CD4-positive, alpha-beta T cell treated with Interleukin-10 for 1 hour (primary cell): ENCODE data around the gene COX8C.

Source experiments
- DNase-seq: peaks from one replicate; pipeline ENCODE4 v3.0.0-alpha.2; 2020

The COX8C gene, protein sequence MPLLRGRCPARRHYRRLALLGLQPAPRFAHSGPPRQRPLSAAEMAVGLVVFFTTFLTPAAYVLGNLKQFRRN

GRCh38 chr14:93346926-93347721, at the start of gene COX8C:
Gene COX8C (plus strand): TSS chr14:93347182. CDS start chr14:93347269, 87 bp downstream.
- no peak for DNase-seq

DNA sequence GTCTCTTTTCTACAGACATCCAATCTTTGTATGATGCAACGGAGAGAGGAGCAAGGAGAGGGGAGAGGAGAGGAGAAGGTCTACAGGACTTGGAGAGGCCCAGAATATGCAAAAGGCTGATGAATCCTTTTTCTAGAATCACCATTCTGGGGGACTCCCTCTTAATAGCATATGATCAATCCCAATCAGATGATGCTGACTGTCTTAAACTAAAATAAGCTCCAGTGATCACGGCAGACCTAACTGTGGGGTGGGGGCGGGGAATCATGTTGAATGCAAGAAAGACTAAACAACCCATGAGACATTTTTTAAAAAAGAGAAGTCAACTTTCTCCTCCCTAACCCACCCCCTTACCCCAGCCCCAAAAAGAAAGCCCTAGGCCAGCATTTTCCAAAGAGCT, 47.6 kb upstream of the COX8C start:
- DNase-seq, result no peak

GRCh38 chr14:93299866-93300265, 47.1 kb upstream of the COX8C start:
- DNase-seq, result no peak

DNA sequence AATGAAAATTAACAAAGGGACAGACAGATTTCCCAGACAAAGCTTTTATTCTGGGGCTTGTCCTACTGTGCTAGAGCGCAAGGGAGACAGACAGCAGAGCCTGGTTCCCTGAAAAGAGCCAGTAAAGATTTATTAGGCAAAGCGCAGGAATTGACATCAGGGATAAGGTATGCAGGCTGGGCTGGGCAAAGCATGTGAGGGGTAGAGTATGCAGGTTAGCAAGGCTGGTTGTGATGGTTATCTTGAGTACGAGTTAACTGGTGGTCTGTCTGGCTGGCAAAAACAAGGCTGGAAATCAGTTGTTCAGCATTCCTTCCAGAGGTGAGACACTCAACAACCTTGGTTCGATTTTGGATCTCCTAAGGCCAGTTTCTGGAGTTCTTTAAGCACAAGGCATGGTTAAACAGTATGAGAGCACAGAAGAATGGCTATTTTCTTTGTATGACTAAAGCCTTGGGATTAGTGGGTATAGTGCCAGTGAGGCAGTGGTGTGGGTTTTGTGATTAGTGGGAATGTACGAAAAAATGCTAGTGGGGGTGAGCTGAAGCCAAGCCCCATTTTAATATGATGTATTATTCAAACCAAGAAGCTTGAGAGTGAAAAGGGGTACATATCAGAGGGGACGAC, 45.0 kb upstream of the COX8C start:
- DNase-seq, result no peak

DNA sequence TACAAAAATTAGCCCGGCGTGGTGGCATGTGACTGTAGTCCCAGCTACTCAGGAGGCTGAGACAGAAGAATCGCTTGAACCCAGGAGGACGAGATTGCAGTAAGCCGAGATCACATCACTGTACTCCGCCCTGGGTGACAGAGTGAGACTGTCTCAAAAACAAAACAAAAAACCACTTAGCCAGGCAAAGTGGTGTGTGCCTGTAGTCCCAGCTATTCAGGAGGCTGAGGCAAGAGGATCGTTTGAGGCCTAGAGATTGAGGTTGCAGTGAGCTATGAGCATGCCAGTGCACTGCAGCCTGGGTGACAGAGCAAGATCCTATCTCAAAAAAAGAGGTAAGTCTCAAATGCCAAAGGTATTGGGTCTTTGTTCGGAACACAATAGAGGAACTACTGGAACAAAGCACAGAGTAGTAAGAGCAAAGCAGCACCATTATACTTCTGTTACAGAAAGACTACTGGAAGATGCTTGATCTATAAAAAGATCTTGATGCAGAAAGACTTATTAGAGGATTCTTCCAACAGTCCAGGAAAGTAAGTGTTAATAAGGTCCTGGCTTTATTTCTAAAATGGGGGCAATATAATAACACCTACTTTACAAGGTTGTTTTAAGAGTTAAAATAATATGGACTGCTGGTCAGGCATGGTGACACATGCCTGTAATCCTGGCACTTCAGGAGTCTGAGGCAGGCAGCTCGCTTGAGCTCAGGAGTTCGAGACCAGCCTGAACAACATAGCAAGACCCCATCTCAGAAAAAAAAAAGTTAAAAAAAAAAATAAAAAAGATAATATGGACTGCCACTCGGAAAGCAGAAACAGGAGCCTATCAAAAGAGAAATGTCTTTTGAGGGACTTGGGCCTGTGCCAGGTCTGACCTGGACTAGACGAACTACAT, 44.0 kb upstream of the COX8C start:
- DNase-seq, result no peak

- no peak for DNase-seq
Measured at GRCh38 chr14:93303659-93304058, 43.3 kb upstream of the COX8C start.

DNA sequence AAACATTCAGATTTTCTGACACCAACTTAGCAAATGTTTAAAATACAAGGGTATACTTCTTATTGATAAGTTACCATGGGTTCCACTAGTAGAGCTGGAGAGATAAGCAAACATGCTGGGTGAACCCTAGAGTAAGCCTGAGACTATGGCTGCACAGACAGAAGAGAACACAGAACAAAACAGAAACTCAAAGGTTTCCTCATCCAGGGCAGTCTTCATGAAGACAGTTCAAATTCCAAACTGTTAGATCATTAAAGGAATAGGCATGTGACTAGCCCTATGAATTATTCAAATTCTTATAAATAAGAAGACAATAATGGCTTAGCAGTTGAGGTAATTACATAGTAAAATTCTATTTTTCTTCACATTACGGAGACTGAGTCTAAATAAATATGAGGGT, 42.2 kb upstream of the COX8C start:
- no peak for DNase-seq

GRCh38 chr14:93305725-93306418, 41.1 kb upstream of the COX8C start:
- no peak for DNase-seq

DNA sequence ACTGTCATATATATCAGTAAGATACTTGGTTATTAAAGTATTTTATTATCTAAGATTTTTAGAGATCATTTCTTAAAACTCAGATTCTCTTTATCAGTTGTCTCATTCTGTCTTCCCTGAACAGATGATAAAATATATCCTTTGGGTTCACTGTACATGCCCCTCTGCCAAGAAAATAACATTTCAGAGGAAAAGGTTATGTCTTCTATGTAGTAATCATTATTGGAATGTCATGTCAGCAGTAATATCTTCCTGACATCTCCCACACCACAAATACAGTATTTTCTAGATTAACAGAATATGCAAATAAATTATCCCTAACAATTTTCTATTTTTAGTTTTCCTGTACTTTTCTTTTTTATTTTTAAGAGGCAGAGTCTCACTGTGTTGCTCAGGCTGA, 40.2 kb upstream of the COX8C start:
- DNase-seq, result no peak

DNA sequence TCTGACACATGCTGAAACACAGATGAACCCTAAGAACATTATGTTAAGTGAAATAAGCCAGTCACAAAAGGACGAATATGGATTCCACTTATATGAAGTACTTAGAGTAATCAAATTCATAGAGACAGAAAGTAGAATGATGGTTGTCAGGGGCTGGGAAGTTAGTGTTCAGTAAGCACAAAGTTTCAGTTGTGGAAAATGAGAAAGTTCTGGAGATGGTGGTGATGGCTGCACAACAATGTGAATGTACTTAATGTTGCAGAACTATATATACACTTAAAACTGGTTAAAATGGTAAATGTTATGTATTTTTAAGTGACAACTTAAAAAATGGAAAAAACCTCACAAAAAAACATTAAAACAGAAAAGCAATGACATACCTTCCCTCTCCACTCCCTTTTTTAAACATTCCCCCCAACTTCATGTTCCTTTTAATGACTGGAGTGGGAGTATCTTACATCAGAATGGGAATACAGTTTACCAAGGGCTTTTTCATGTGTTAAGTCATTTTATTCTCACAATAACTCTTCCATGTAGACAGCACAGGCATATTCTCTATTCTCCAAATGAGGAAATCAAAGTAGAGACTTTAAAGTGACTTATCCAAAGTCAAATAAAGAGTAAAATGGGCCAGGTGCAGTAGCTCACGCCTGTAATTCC, 38.2 kb upstream of the COX8C start:
- no peak for DNase-seq

GRCh38 chr14:93309427-93309966, 37.5 kb upstream of the COX8C start:
- no peak for DNase-seq

DNA sequence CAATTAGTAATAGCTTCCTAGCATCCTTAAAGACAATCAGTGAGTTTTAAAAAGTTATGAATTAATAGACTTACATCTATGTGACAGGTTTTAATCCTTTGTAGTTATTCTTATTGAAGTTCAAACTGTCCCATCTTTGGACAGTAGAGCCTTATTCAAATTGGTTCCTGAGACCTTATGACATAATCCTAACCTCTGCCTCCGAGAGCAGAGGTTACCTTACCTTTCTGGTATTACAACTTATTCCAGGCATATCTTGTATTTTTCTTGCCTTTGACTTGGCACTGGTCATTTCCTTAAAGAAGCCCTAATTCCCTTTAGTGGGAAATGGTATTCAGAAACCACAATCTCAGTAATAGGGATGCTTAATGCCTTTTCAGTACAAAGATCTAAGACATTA, 35.9 kb upstream of the COX8C start:
- DNase-seq, result no peak

- DNase-seq, result no peak
Measured at GRCh38 chr14:93315575-93315974, 31.4 kb upstream of the COX8C start.

- no peak for DNase-seq
Measured at GRCh38 chr14:93316716-93317115, 30.3 kb upstream of the COX8C start.

GRCh38 chr14:93317210-93317874, 29.6 kb upstream of the COX8C start:
- no peak for DNase-seq

GRCh38 chr14:93317875-93318807, 28.8 kb upstream of the COX8C start:
- DNase-seq, result no peak

GRCh38 chr14:93318927-93319326, 28.1 kb upstream of the COX8C start:
- DNase-seq, result no peak

DNA sequence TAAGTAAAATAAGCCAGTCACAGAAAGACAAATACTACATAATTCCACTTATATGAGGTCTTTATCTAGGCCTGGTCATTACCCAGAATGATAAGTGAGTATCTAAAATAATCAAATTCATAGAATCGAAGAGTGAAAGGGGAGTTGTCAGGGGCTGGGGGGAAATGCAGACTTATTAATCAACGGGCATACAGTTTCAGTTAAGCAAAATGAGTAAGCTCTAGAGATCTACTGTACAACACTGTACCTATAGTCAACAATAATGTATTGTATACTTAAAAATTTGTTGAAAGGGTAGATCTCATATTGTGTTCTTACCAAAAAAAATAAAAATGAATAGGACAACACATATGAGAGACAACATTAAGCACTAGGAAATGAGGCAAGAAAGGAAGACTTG, 27.5 kb upstream of the COX8C start:
- DNase-seq, result no peak

DNA sequence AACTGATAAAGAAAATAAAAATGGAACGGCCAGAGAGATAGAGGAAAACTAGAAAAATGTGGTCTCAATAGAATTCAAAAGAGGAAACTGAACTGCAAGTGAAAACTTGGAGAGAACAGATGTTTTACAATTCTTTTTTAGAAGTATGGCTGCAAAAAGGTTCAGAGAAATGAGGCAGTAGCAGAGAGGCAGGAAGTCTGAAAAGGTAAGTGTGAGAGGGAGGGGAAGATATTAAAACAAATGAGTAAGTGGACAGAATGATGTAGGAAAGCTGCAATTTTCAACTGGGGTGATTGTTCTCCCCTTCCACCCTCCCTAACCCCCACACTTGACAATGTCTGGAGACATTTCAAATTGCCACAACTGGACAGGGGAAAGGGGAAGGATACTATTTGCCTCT, 27.0 kb upstream of the COX8C start:
- no peak for DNase-seq

DNA sequence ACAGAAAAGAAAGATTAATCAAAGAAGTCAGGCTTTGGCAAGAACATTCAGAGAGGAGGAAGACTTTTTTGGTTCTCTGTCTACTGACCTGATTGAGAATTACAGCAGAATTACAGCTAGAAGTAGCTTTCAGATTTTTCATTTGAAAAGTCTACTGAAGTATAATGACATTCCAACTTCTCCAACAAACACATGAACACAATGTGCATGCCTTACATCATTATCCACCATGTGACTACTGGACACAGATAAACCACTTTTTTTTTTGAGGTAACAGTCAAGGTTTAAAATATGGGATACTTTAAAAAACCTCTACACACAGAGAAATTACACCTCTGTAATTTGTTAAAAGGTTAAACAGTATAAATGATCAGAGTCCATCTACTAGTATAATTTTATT, 26.5 kb upstream of the COX8C start:
- DNase-seq, result no peak
